ENCODE results near the gene ANKDD1A. TPM values are rescaled to one million over a fixed set of nuclear protein-coding genes. Genes with fewer than 3 reads are reported as not detected.

Gene ANKDD1A
- total RNA-seq, 1 donor from 2014 or later = 1.9 TPM

DNA sequence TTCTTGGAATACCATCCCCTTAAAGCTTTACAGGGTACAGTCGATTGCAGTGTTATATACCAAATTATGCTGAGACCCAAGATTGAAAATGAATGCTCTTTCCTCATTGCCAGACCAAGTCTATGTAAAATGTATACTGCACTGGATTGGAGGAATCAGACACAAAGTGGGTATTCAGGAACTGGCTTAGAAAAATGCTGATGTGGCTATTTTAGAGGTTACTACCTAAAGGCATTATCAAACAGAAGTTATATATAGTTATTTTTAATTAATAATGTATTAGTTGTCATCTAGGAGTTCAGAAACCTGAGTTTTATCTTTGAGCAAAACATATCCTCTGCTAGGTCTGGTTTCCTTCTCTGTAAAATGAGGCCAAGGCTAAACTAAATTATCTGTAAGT lies 81.6 kb downstream of the ANKDD1A start:
- H3K36me3 ChIP-seq (ENCODE audit: control insufficient read depth, insufficient read depth, low read length) = no peaks in the 10 kb centered on the region
- no peaks in the 10 kb centered on the region for H3K27me3 ChIP-seq (ENCODE audit: control insufficient read depth, insufficient read depth, low read length)
- no peak for TF ChIP-seq CTCF (IDR thresholded peaks at IDR 0.05; ENCODE audit: insufficient read depth, low read length, poor library complexity, severe bottlenecking)
- no peak for DNase-seq (ENCODE audit: low read depth)
- H3K4me3 ChIP-seq (ENCODE audit: low read depth, low read length) = no peak overlapping the region

DNA sequence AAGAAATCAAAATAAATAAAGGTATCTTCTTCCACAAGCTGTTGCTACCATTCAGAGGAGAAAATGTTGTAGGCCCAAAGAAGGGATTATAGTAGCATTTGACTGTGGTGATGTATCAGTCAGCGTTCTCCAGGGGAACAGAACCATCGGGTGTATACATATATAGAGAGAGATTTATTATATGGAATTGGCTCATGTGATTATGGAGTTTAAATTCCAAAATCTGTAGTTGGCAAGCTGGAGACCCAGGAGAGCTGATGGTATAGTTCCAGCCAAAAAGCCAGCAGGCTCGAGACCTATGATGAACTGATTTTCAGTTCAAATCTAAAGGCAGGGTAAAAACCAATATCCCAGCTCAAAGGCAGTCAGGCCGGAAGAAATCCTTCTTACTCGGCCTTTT lies 85.4 kb downstream of the ANKDD1A start:
- DNase-seq (ENCODE audit: low read depth) = no peak
- no peak for TF ChIP-seq CTCF (IDR thresholded peaks at IDR 0.05; ENCODE audit: insufficient read depth, low read length, poor library complexity, severe bottlenecking)
- no peaks in the 10 kb centered on the region for H3K36me3 ChIP-seq (ENCODE audit: control insufficient read depth, insufficient read depth, low read length)
- H3K4me3 ChIP-seq (ENCODE audit: low read depth, low read length) = no peak overlapping the region
- H3K27me3 ChIP-seq (ENCODE audit: control insufficient read depth, insufficient read depth, low read length) = no peaks in the 10 kb centered on the region

DNA sequence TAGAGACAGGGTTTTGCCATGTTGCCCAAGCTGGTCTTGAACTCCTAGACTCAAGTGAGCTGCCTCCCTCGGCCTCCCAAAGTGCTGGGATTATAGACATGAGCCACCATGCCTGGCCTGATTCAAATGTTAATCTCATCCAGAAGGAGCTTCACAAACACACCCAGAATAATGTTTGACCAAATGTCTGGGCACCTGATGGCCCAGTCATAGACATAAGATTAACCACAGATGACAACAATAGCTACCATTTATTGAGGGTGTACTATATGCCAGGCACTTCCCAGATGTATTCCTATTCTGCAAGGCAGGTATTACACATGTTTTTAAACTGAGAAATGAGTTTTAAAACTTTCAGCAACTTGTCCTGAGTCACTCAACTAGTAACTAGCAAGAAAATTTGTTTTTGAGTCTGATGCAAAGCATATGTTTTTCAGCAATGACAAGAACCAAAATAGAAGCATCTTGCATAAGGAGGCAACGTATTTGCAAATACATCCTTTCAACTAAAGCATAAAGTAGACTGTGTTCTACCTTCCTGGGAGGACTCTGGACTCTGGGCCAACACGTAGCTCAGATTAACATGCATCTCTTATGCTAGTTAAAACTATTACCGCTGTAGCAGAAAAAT lies 86.2 kb downstream of the ANKDD1A start:
- no peak overlapping the region for H3K4me3 ChIP-seq (ENCODE audit: low read depth, low read length)
- no peak for TF ChIP-seq CTCF (IDR thresholded peaks at IDR 0.05; ENCODE audit: insufficient read depth, low read length, poor library complexity, severe bottlenecking)
- DNase-seq (ENCODE audit: low read depth) = no peak
- no peaks in the 10 kb centered on the region for H3K36me3 ChIP-seq (ENCODE audit: control insufficient read depth, insufficient read depth, low read length)
- H3K27me3 ChIP-seq (ENCODE audit: control insufficient read depth, insufficient read depth, low read length) = no peaks in the 10 kb centered on the region

GRCh38 chr15:65004993-65005392 lies 93.3 kb downstream of the ANKDD1A start:
- DNase-seq (ENCODE audit: low read depth) = no peak
- H3K36me3 ChIP-seq (ENCODE audit: control insufficient read depth, insufficient read depth, low read length) = no peaks in the 10 kb centered on the region
- H3K4me3 ChIP-seq (ENCODE audit: low read depth, low read length) = no peak overlapping the region
- TF ChIP-seq CTCF (IDR thresholded peaks at IDR 0.05; ENCODE audit: insufficient read depth, low read length, poor library complexity, severe bottlenecking) = no peak
- H3K27me3 ChIP-seq (ENCODE audit: control insufficient read depth, insufficient read depth, low read length) = no peaks in the 10 kb centered on the region

DNA sequence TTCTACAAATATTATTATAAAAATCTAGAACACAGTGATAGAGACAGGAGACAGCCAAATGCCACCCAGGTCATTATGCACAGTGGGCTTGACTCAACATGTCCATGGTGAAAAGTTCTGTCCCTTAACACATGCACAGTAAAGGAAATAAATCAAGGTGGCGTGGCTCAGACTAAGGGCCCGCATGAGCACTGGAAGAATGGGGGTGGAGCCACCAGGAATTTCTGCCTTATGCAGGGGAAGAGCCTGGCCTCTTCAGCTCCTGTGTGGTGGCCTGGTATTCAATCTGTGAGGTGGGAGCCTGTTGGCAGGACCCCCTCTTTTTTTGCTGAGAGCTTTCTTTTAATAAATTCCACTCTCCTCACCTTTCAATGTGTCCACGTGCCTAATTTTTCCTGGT lies 95.2 kb downstream of the ANKDD1A start:
- no peak for DNase-seq (ENCODE audit: low read depth)
- H3K36me3 ChIP-seq (ENCODE audit: control insufficient read depth, insufficient read depth, low read length) = no peaks in the 10 kb centered on the region
- H3K27me3 ChIP-seq (ENCODE audit: control insufficient read depth, insufficient read depth, low read length) = no peaks in the 10 kb centered on the region
- TF ChIP-seq CTCF (IDR thresholded peaks at IDR 0.05; ENCODE audit: insufficient read depth, low read length, poor library complexity, severe bottlenecking) = no peak
- no peak overlapping the region for H3K4me3 ChIP-seq (ENCODE audit: low read depth, low read length)

Other genes starting within 250 kb of the ANKDD1A start
- gene RBPMS2, start 136.3 kb upstream of the ANKDD1A start, total RNA-seq = 1.4 and 1.9 TPM in 2 replicates
- 1.9 and 2.3 TPM in 2 replicates for gene PIF1, start 86.3 kb upstream of the ANKDD1A start, total RNA-seq
- gene PLEKHO2, start 70.0 kb upstream of the ANKDD1A start, total RNA-seq = 11.0 and 13.4 TPM in 2 replicates
- 116 and 118 TPM in 2 replicates for gene SPG21, start 78.0 kb downstream of the ANKDD1A start, total RNA-seq
- 17.3 and 18.5 TPM in 2 replicates for gene MTFMT, start 117.7 kb downstream of the ANKDD1A start, total RNA-seq
- gene SLC51B, start 133.5 kb downstream of the ANKDD1A start, total RNA-seq = not detected in 2 replicates
- 0.92 TPM in 1 of 2 replicates, not detected in the other for gene RASL12, start 156.1 kb downstream of the ANKDD1A start, total RNA-seq
- not detected in 2 replicates for gene KBTBD13, start 164.8 kb downstream of the ANKDD1A start, total RNA-seq
- gene UBAP1L, start 203.3 kb downstream of the ANKDD1A start, total RNA-seq = 0.68 and 1.2 TPM in 2 replicates
- 20.2 and 25.6 TPM in 2 replicates for gene PDCD7, start 221.9 kb downstream of the ANKDD1A start, total RNA-seq